OCI-LY3 (cell line): Measurements from ENCODE around the gene HS3ST3B1.

Experiments
- H2AFZ ChIP-seq: fragments of 200-600, 300-600 bp; shearing (Covaris generic); 2 replicates; pipeline ENCODE4 v1.6.0; 2014; ENCODE audit warnings: antibody characterized with exemption, low read depth, low read length
- H3K27ac ChIP-seq: fragments of 200-600, 300-600 bp; sonication (generic); 2 replicates; pipeline ENCODE4 v1.5.1; 2014; ENCODE audit warnings: mild to moderate bottlenecking, low read length, moderate library complexity, mixed read lengths
- H3K27me3 ChIP-seq: fragments of 200-600, 300-600 bp; sonication (generic); 2 replicates; pipeline ENCODE4 v1.6.1; 2014; ENCODE audit warnings: low read depth, low read length, mixed read lengths
- H3K36me3 ChIP-seq: fragments of 200-600, 300-600 bp; sonication (generic); replicated peaks from 2 replicates; pipeline ENCODE3; 2014; ENCODE audit warnings: low read depth, low read length, mixed read lengths
- H3K4me1 ChIP-seq: fragments of 300-600, 200-600 bp; sonication (generic); 2 replicates; pipeline ENCODE4 v1.6.1; 2014; ENCODE audit warnings: low read length, mixed read lengths
- H3K4me2 ChIP-seq: fragments of 200-600, 300-600 bp; sonication (generic); 2 replicates; pipeline ENCODE4 v1.6.1; 2014; ENCODE audit warnings: low read length, mixed read lengths
- H3K4me3 ChIP-seq: fragments of 300-600, 200-600 bp; sonication (generic); 2 replicates; pipeline ENCODE4 v1.5.1; 2014; ENCODE audit warnings: antibody characterized with exemption, mild to moderate bottlenecking, low read length, moderate library complexity
- H3K79me2 ChIP-seq: fragments of 300-600, 200-600 bp; shearing (Covaris generic); 2 replicates; pipeline ENCODE4 v1.6.1; 2014; ENCODE audit warnings: mild to moderate bottlenecking, low read length, mixed read lengths
- H3K9ac ChIP-seq: fragments of 300-600, 200-600 bp; shearing (Covaris generic); 2 replicates; pipeline ENCODE4 v1.6.0; 2014; ENCODE audit warnings: mild to moderate bottlenecking, low read length, moderate library complexity
- H3K9me3 ChIP-seq: fragments of 200-600, 300-600 bp; shearing (Covaris generic); 2 replicates; pipeline ENCODE4 v1.6.1; 2014; ENCODE audit warnings: low read length, mixed read lengths; ENCODE audit not compliant: insufficient read depth
- H4K20me1 ChIP-seq: fragments of 200-600, 300-600 bp; sonication (generic); 2 replicates; pipeline ENCODE4 v1.6.1; 2016; ENCODE audit warnings: low read length, mixed read lengths; ENCODE audit not compliant: insufficient read depth
- CTCF ChIP-seq: fragments of 200-600, 300-600 bp; sonication (generic); IDR thresholded peaks from 2 replicates; pipeline ENCODE4 v1.5.1; 2014; ENCODE audit warnings: antibody characterized with exemption, low read length, low read depth
- EZH2phosphoT487 ChIP-seq: fragments of 200-600 bp; shearing (Covaris generic); IDR thresholded peaks from 2 replicates; pipeline ENCODE4 v1.6.1; 2018; ENCODE audit warnings: antibody characterized with exemption, mixed run types, low read depth

The HS3ST3B1 gene

GRCh38 chr17:14396547-14396946, 95.7 kb downstream of the HS3ST3B1 start:
- H3K36me3 ChIP-seq: no peaks in the 10 kb centered on the region
- H3K4me1 ChIP-seq: no peaks in the 10 kb centered on the region
- H2AFZ ChIP-seq: no peak overlapping the region
- no peak overlapping the region for H3K9ac ChIP-seq
- no peaks in the 10 kb centered on the region for H3K27me3 ChIP-seq
- no peaks in the 10 kb centered on the region for H4K20me1 ChIP-seq
- H3K79me2 ChIP-seq: no peaks in the 10 kb centered on the region
- TF ChIP-seq EZH2phosphoT487: no peak
- no peak for TF ChIP-seq CTCF
- H3K4me3 ChIP-seq: no peak overlapping the region
- no peak overlapping the region for H3K4me2 ChIP-seq
- no peak overlapping the region for H3K27ac ChIP-seq
- no peaks in the 10 kb centered on the region for H3K9me3 ChIP-seq

GRCh38 chr17:14398766-14399165, 97.9 kb downstream of the HS3ST3B1 start:
- H3K9me3 ChIP-seq: no peaks in the 10 kb centered on the region
- H3K9ac ChIP-seq: no peak overlapping the region
- no peaks in the 10 kb centered on the region for H3K36me3 ChIP-seq
- H3K4me3 ChIP-seq: no peak overlapping the region
- no peaks in the 10 kb centered on the region for H3K4me1 ChIP-seq
- H3K4me2 ChIP-seq: no peak overlapping the region
- H3K27ac ChIP-seq: no peak overlapping the region
- no peaks in the 10 kb centered on the region for H3K79me2 ChIP-seq
- no peaks in the 10 kb centered on the region for H4K20me1 ChIP-seq
- no peak for TF ChIP-seq CTCF
- no peak for TF ChIP-seq EZH2phosphoT487
- no peak overlapping the region for H2AFZ ChIP-seq
- no peaks in the 10 kb centered on the region for H3K27me3 ChIP-seq
